NB4 (cell line): Measurements from ENCODE around the gene SAFB.

Source experiments
- DNase-seq: peaks from one replicate; pipeline ENCODE4 v3.0.0; 2010; ENCODE audit warnings: low read depth
- H3K4me3 ChIP-seq: one replicate; pipeline ENCODE4 v1.5.1; 2011; ENCODE audit warnings: mild to moderate bottlenecking, low read depth, low read length, moderate library complexity
- MYC ChIP-seq: IDR thresholded peaks from 2 replicates; pipeline ENCODE4 v1.6.1; 2011; ENCODE audit warnings: low read depth, low read length
- POLR2A ChIP-seq: IDR thresholded peaks from 2 replicates; pipeline ENCODE4 v1.6.1; 2011; ENCODE audit warnings: mild to moderate bottlenecking; ENCODE audit not compliant: insufficient read length; ENCODE audit errors: extremely low read depth
- TF ChIP-seq, protein P1 (sequence below): IDR thresholded peaks from 2 replicates; pipeline ENCODE4 v1.6.1; 2011; ENCODE audit warnings: low read depth, low read length
- TF ChIP-seq, protein P2 (sequence below): IDR thresholded peaks from one replicate; pipeline ENCODE4 v1.5.1; 2012; ENCODE audit warnings: low read depth, low read length

SAFB gene

DNA sequence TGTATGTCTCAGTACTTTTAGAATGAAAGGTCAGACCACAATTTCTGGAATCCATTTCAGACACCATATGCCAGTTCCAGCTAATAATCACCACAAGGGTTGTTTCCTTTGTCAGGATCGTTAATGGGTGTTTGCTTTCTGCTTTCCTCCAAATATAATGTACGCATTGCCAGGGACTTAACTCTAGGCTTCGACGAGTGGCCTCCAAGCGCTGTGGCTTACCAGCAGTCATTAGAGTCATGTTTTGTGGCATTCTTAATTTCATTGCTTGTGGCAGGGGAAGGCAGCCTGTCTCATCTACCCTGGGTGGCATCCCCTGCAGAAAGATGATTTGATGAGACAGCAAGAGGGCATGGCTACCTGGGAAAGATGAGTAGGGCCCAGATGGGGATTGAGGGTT is 22.5 kb downstream of the SAFB start:
- TF ChIP-seq MYC (no peak), POLR2A (no peak)
- TF ChIP-seq, protein P1, sequence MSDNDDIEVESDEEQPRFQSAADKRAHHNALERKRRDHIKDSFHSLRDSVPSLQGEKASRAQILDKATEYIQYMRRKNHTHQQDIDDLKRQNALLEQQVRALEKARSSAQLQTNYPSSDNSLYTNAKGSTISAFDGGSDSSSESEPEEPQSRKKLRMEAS = no peak
- TF ChIP-seq, protein P2, sequence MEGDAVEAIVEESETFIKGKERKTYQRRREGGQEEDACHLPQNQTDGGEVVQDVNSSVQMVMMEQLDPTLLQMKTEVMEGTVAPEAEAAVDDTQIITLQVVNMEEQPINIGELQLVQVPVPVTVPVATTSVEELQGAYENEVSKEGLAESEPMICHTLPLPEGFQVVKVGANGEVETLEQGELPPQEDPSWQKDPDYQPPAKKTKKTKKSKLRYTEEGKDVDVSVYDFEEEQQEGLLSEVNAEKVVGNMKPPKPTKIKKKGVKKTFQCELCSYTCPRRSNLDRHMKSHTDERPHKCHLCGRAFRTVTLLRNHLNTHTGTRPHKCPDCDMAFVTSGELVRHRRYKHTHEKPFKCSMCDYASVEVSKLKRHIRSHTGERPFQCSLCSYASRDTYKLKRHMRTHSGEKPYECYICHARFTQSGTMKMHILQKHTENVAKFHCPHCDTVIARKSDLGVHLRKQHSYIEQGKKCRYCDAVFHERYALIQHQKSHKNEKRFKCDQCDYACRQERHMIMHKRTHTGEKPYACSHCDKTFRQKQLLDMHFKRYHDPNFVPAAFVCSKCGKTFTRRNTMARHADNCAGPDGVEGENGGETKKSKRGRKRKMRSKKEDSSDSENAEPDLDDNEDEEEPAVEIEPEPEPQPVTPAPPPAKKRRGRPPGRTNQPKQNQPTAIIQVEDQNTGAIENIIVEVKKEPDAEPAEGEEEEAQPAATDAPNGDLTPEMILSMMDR = no peak
- no peak overlapping the region for H3K4me3 ChIP-seq
- DNase-seq = no peak

DNA sequence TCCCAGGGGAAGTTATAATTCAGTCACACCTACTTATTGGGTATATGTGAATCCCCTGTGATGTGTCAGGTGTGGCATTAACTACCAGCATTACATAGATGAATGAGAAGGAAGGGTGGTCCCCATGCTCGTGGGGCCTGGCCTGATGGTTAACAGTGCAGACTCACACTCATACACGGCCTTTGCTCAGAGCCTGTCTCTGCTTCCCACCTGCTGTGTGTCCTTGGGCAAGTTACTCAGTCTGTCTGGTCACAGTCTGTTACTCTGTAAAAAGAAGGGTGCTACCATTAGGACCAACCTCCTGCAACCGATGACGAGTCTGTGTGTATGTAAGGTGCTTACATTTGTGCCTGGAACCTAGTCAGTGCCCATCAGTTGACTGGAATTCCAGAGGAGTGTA is 23.8 kb downstream of the SAFB start:
- no peak for DNase-seq
- H3K4me3 ChIP-seq = no peak overlapping the region
- TF ChIP-seq POLR2A (no peak), MYC (no peak)
- TF ChIP-seq, protein P2 = no peak
- TF ChIP-seq, protein P1 = no peak

DNA sequence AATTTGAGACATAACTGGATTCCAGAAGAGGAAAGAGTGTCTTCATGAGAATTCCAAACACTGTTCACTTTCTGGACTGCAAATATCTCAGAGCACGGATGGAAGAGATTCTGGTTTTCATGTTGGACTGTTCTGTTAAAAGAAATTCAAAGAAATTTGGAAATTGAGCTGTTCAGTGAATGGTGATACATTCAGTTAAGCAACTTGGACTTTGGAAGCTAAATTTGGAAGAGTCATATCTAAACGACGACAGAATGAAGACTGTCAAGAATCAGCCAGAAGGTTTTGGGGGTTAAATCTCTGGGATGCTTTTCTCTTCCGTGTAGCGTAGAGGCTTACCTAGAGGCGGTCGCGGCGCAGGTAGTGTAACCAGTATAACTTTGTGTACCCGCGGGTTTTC is 25.6 kb downstream of the SAFB start:
- H3K4me3 ChIP-seq = no peak overlapping the region
- TF ChIP-seq MYC = no peak
- TF ChIP-seq POLR2A = no peak
- TF ChIP-seq, protein P2 = no peak
- TF ChIP-seq, protein P1 = no peak
- DNase-seq = no peak

DNA sequence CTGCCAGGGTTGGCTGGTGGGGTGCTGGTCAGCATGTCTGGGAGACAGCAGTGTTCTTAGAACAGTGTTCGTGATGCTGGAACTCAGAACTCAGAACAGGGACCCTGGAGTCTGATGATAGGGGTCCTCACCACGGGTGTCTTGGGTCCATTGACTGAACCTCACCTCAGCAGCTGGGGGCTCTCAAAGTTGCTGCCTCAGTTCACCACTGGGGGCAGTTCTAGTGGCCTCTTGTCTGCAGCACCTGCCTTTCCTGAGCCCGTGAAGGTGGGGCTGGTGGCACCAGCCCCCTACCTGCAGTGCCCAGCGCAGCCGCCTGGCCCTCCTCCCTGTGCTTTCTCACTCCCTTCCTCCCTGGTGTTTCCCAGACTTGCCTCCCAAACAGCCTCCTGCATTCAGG is 28.5 kb downstream of the SAFB start:
- TF ChIP-seq, protein P2 = no peak
- TF ChIP-seq, protein P1 = no peak
- TF ChIP-seq POLR2A = no peak
- TF ChIP-seq MYC = no peak

DNA sequence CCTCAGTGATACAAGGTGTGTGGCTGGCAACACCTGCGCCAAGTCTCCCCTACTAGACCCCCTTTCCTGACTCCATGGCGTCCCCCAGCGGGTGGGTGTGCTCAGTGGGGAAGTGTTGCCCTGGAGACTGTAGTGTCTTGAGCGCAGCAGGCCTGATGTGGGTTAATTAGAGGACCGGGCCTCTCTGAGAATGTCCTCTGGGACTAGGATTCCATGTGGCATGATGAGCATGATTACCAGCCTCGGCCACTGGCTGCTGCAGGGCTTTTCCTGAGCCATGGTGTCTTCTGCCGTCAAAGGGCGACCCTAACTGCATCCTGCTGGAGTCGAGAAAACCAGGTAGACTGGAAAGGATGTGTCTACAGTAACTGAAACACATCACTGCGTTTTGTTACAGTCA is 29.4 kb downstream of the SAFB start:
- H3K4me3 ChIP-seq = no peak overlapping the region
- no peak for DNase-seq
- TF ChIP-seq POLR2A (no peak), MYC (no peak)
- TF ChIP-seq, protein P2 = no peak
- TF ChIP-seq, protein P1 = no peak

More for the DNA sequence above, 28.5 kb downstream of the SAFB start:
- no peak for DNase-seq
- no peak overlapping the region for H3K4me3 ChIP-seq

DNA sequence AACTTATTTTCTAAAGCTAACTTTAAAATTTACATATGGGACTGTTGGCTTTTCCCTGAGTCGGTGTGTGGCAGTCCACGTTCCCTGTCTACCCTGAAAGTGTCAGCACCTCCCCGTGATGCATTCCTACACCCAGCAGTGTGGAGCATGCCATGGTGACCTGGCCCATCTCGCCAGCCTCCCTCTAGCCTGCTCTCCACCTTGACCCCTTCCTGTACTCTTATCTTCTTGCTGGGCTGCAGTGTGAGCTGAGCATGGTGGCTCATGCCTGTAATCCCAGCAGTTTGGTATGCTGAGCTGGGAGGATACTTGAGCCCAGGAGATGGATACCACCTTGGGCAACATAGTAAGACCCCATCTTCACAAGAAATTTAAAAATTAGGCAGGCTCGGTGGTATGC is 32.0 kb downstream of the SAFB start:
- DNase-seq = no peak
- TF ChIP-seq, protein P2 = no peak
- TF ChIP-seq, protein P1 = no peak
- TF ChIP-seq MYC = no peak
- TF ChIP-seq POLR2A = no peak
- H3K4me3 ChIP-seq = no peak overlapping the region
